Parathyroid adenoma (tissue), 2 donors: ENCODE measurements around the gene TRIM63.

Experiments used
- H2AFZ ChIP-seq: fragments of 300-600 bp; sonication (generic); one replicate; pipeline ENCODE4 v1.7.0; 2017; ENCODE audit warnings: antibody characterized with exemption, mild to moderate bottlenecking
- H3K27ac ChIP-seq: fragments of 300-600 bp; sonication (generic); one replicate; pipeline ENCODE4 v1.7.0; 2017
- H3K27me3 ChIP-seq: fragments of 300-600 bp; sonication (generic); one replicate; pipeline ENCODE4 v1.7.0; 2017; ENCODE audit warnings: low read length; ENCODE audit not compliant: control insufficient read depth, insufficient read depth
- H3K36me3 ChIP-seq: fragments of 300-600 bp; sonication (generic); one replicate; pipeline ENCODE4 v1.7.0; 2017; ENCODE audit warnings: low read length; ENCODE audit not compliant: control insufficient read depth, insufficient read depth
- H3K4me1 ChIP-seq: fragments of 300-600 bp; sonication (generic); one replicate; pipeline ENCODE4 v1.7.0; 2017; ENCODE audit warnings: control low read depth
- H3K4me2 ChIP-seq: fragments of 300-600 bp; sonication (generic); one replicate; pipeline ENCODE4 v1.7.0; 2017; ENCODE audit warnings: low read length
- H3K4me3 ChIP-seq: fragments of 300-600 bp; sonication (generic); one replicate; pipeline ENCODE4 v1.7.0; 2017; ENCODE audit warnings: low read depth, low read length
- H3K79me2 ChIP-seq: fragments of 300-600 bp; sonication (generic); one replicate; pipeline ENCODE4 v1.7.0; 2017; ENCODE audit warnings: control low read depth
- H3K9ac ChIP-seq: fragments of 300-600 bp; sonication (generic); one replicate; pipeline ENCODE4 v1.7.0; 2017; ENCODE audit warnings: mild to moderate bottlenecking
- H3K9me3 ChIP-seq: fragments of 300-600 bp; sonication (generic); one replicate; pipeline ENCODE4 v1.7.0; 2017; ENCODE audit warnings: low read length; ENCODE audit not compliant: control insufficient read depth
- CTCF ChIP-seq: fragments of 300-600 bp; sonication (generic); IDR thresholded peaks from one replicate; pipeline ENCODE4 v1.7.0; 2017; ENCODE audit warnings: antibody characterized with exemption, mild to moderate bottlenecking
- donor health status: primary hyperparathyroidism.

Gene TRIM63

GRCh38 chr1:26081267-26082019 lies 14.0 kb upstream of the TRIM63 start:
- no peak for TF ChIP-seq CTCF
- Histone ChIP-seq H3K9ac (no peak overlapping the region), H3K4me3 (no peak overlapping the region), H3K9me3 (no peaks in the 10 kb centered on the region), H3K36me3 (no peaks in the 10 kb centered on the region), H3K27me3 (no peaks in the 10 kb centered on the region), H2AFZ (no peak overlapping the region), H3K4me2 (no peak overlapping the region), H3K79me2 (no peaks in the 10 kb centered on the region), H3K27ac (no peak overlapping the region), H3K4me1 (no peaks in the 10 kb centered on the region)

- no peaks in the 10 kb centered on the region for H3K9me3 ChIP-seq
- peak overlapping the region; percentile 15 for H3K27ac ChIP-seq
- H3K9ac ChIP-seq = no peak overlapping the region
- no peak for TF ChIP-seq CTCF
- H2AFZ ChIP-seq = no peak overlapping the region
- H3K4me2 ChIP-seq = no peak overlapping the region
- H3K79me2 ChIP-seq = no peaks in the 10 kb centered on the region
- H3K4me1 ChIP-seq = no peaks in the 10 kb centered on the region
- no peak overlapping the region for H3K4me3 ChIP-seq
- H3K27me3 ChIP-seq = no peaks in the 10 kb centered on the region
- no peaks in the 10 kb centered on the region for H3K36me3 ChIP-seq
Measured at GRCh38 chr1:26079960-26080814, 12.8 kb upstream of the TRIM63 start.

GRCh38 chr1:26079178-26079563 lies 11.7 kb upstream of the TRIM63 start:
- Histone ChIP-seq H3K27me3 (no peaks in the 10 kb centered on the region), H3K27ac (no peak overlapping the region), H2AFZ (peak overlapping the region; percentile 46), H3K4me1 (no peaks in the 10 kb centered on the region), H3K9ac (no peak overlapping the region), H3K4me2 (no peak overlapping the region), H3K9me3 (no peaks in the 10 kb centered on the region), H3K36me3 (no peaks in the 10 kb centered on the region), H3K79me2 (no peaks in the 10 kb centered on the region), H3K4me3 (no peak overlapping the region)
- no peak for TF ChIP-seq CTCF

GRCh38 chr1:26078286-26079177 lies 11.1 kb upstream of the TRIM63 start:
- Histone ChIP-seq H2AFZ (peak overlapping the region; percentile 46), H3K9me3 (no peaks in the 10 kb centered on the region), H3K4me1 (no peaks in the 10 kb centered on the region), H3K9ac (no peak overlapping the region), H3K4me3 (peak overlapping the region; percentile 27), H3K79me2 (no peaks in the 10 kb centered on the region), H3K27me3 (no peaks in the 10 kb centered on the region), H3K36me3 (no peaks in the 10 kb centered on the region), H3K27ac (no peak overlapping the region), H3K4me2 (peak overlapping the region; percentile 57)
- TF ChIP-seq CTCF = no peak
